HFFc6 (cell line): ENCODE data around the gene PHRF1. TPM values are rescaled to one million over a fixed set of nuclear protein-coding genes. Genes with fewer than 3 reads are reported as not detected.

Experiments
- DNase-seq: peaks from one replicate; pipeline ENCODE4 v3.0.0-alpha.2; 2018
- H3K27ac Mint-ChIP-seq: 2 replicates; pipeline ENCODE4 v1.8.0; 2020; ENCODE audit warnings: mild to moderate bottlenecking, mixed read lengths
- H3K27me3 Mint-ChIP-seq: 2 replicates; pipeline ENCODE4 v1.8.0; 2021; ENCODE audit warnings: mild to moderate bottlenecking, moderate library complexity, mixed read lengths; ENCODE audit not compliant: insufficient read depth
- H3K36me3 Mint-ChIP-seq: 2 replicates; pipeline ENCODE4 v1.8.0; 2021; ENCODE audit warnings: low read depth, mixed read lengths
- H3K4me1 Mint-ChIP-seq: 2 replicates; pipeline ENCODE4 v1.8.0; 2020; ENCODE audit warnings: low read depth, mixed read lengths
- H3K4me3 Mint-ChIP-seq: 2 replicates; pipeline ENCODE4 v1.8.0; 2020; ENCODE audit warnings: mild to moderate bottlenecking, moderate library complexity, mixed read lengths
- H3K9me3 Mint-ChIP-seq: 2 replicates; pipeline ENCODE4 v1.8.0; 2020; ENCODE audit warnings: mild to moderate bottlenecking, mixed read lengths
- CTCF ChIP-seq: fragments of 200-600 bp; sonication (generic); IDR thresholded peaks from 2 replicates; pipeline ENCODE4 v1.5.0; 2021; ENCODE audit warnings: antibody characterized with exemption, mild to moderate bottlenecking
- total RNA-seq, 6 experiments: library from RNA; stranded (reverse); fragmentation: NEBNext Ultra II Directional; extraction: Animal tissue kit (Norgen Biotek cat#: 25700); gene quantifications; 2 replicates in 1 of 6; 3 replicates in 5 of 6; pipeline ENCODE4 v1.2.3, GENCODE V29; 2021

Gene PHRF1
- total RNA-seq, 6 experiments from 2014 or later = 23.8 to 27.5 (median 24.8) TPM

GRCh38 chr11:612201-612960 lies 36.1 kb downstream of the PHRF1 start:
- Mint-ChIP-seq H3K27ac (peak overlapping the region; percentile 24; the same call in 1 of the 2 replicates), H3K9me3 (no peaks in the 10 kb centered on the region), H3K27me3 (peaks cover 6% of the 10 kb centered on the region), H3K4me3 (no peak overlapping the region), H3K4me1 (no peaks in the 10 kb centered on the region), H3K36me3 (peaks cover 10% of the 10 kb centered on the region; the same call in 1 of the 2 replicates)
- no peak for DNase-seq
- peak; percentile 56 for TF ChIP-seq CTCF

GRCh38 chr11:612961-613300 lies 36.7 kb downstream of the PHRF1 start:
- TF ChIP-seq CTCF = no peak
- Mint-ChIP-seq H3K4me3 (no peak overlapping the region), H3K27me3 (peaks cover 6% of the 10 kb centered on the region), H3K36me3 (peaks cover 10% of the 10 kb centered on the region; the same call in 1 of the 2 replicates), H3K4me1 (no peaks in the 10 kb centered on the region), H3K9me3 (no peaks in the 10 kb centered on the region), H3K27ac (no peak overlapping the region)
- no peak for DNase-seq

- Mint-ChIP-seq H3K4me1 (no peaks in the 10 kb centered on the region), H3K9me3 (no peaks in the 10 kb centered on the region), H3K36me3 (peaks cover 10% of the 10 kb centered on the region; the same call in 1 of the 2 replicates), H3K27me3 (peaks cover 6% of the 10 kb centered on the region), H3K27ac (no peak overlapping the region), H3K4me3 (no peak overlapping the region)
- no peak for TF ChIP-seq CTCF
- no peak for DNase-seq
These were observed 37.2 kb downstream of the PHRF1 start for GRCh38 chr11:613369-613968.

GRCh38 chr11:614021-614622 lies 37.9 kb downstream of the PHRF1 start:
- H3K27ac Mint-ChIP-seq = peak overlapping the region; percentile 36; the same call in 1 of the 2 replicates
- no peak for DNase-seq
- H3K9me3 Mint-ChIP-seq = no peaks in the 10 kb centered on the region
- H3K4me1 Mint-ChIP-seq = no peaks in the 10 kb centered on the region
- peaks cover 6% of the 10 kb centered on the region for H3K27me3 Mint-ChIP-seq
- H3K4me3 Mint-ChIP-seq = peak overlapping the region; percentile 66
- TF ChIP-seq CTCF = no peak
- H3K36me3 Mint-ChIP-seq = peaks cover 10% of the 10 kb centered on the region; the same call in 1 of the 2 replicates

GRCh38 chr11:614623-615503 lies 38.6 kb downstream of the PHRF1 start:
- H3K36me3 Mint-ChIP-seq = peaks cover 10% of the 10 kb centered on the region; the same call in 1 of the 2 replicates
- H3K4me3 Mint-ChIP-seq = peak overlapping the region; percentile 88
- no peak for DNase-seq
- peaks cover 7% of the 10 kb centered on the region for H3K27me3 Mint-ChIP-seq
- H3K27ac Mint-ChIP-seq = peak overlapping the region; percentile 77
- no peaks in the 10 kb centered on the region for H3K4me1 Mint-ChIP-seq
- no peaks in the 10 kb centered on the region for H3K9me3 Mint-ChIP-seq
- TF ChIP-seq CTCF = no peak
